GM18499 (cell line): ENCODE data around the gene FOXF2.

Experiments
- ATAC-seq: cut with Tn5 transposase; IDR thresholded peaks from one replicate; pipeline ENCODE4 v1.9.1; 2021; ENCODE audit warnings: moderate number of reproducible peaks; ENCODE audit not compliant: insufficient read depth, unreplicated experiment

The FOXF2 gene

DNA sequence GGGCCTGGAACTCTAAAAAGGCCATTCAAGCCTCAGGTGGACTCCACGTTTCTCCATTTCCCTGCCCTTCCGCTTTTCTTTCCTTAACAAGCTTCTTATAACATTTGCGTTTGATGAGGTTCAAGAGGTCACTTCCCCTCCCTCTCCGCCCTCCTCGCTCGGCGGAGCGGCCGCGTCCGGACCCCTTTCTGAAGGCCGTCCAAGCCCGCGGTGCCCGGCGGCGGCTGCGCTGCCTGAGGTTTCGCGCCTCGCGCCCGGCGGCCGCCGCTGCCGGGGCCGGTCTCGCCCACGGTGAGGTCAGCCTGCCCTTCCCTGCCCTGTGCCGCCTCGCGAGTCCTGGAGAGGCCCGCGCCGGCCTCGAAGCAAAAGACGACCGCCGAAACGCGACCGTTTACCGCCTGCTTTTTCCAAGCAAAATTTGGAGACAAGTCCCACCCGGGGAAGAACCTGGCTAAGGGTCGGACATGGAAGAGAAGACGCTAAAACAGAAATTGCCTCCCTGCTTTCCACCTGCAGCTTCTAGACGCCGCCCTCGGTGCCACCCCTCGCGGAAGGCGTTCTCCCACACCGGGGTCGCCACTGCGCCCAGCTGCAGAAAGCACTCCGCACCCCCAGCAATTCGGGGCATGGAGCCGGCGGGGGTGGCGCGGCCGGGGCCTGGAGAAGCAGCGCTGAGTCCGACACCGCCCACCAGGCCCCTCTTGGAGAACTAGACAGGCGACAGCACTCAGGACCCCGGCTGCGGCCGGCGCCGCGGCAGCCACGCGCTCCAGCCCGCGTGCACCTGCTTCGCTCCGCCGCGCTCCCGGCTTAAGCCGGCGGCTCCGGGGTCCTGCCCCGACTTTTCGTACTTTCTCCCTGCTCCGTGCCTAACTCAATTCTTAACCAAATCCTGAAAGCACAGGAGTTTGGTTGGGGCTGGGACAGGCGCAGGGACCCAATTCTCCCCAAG is 11.0 kb upstream of the FOXF2 start:
- ATAC-seq = no peak

DNA sequence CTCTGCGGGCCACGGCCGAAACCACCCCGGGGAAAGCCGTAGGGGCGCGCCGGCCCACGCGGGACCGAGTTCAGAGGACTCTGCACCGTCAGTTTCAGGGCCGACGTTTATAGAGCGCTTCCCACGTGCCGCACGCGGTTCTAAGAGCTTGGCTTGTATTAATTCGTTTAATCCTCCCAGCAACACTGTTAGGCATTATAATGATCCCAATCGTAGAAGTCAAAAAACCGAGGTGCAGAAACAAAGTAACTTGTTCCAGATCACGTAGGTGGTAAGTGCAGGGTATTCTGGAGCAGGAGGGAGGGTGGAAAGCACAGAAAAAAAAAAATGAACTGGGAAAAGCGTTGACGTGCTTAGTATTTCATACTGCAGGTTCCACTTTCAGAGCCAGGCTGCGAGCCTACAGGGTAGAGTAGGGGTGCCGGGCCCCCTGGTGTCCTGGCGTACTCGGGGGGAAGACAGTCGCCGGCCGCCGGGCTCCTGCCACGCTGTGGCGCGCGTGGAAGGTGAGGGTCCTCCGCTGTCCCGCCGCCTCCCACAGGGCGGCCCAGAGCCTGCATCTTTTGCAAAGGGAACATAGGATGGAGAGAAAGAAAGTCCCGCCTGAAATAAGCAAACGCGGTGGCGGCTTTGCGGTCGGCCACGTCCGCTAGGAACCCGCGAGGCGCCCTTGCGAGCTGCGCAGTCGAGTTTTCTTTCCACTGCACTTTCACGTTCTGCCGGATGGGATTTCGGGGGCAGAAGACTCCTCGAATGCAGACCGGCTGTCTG is 10.2 kb upstream of the FOXF2 start:
- ATAC-seq = no peak

DNA sequence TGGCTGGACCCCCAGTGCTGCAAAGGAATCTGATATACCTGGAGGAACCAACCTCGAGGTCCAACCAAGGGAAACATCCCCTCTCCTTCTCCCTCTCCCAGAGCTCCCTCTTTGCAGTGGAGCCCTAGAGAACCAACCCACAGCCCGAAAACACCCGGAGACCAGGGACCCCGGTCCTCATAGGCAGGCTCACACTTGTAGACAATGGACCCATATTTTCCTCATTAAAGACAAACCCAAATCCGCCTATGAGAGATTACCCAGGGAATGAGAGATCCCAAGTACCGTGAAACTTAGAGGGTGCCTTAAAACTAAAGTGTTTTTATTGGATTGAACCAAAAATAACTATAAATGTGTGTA is 9.6 kb upstream of the FOXF2 start:
- no peak for ATAC-seq

DNA sequence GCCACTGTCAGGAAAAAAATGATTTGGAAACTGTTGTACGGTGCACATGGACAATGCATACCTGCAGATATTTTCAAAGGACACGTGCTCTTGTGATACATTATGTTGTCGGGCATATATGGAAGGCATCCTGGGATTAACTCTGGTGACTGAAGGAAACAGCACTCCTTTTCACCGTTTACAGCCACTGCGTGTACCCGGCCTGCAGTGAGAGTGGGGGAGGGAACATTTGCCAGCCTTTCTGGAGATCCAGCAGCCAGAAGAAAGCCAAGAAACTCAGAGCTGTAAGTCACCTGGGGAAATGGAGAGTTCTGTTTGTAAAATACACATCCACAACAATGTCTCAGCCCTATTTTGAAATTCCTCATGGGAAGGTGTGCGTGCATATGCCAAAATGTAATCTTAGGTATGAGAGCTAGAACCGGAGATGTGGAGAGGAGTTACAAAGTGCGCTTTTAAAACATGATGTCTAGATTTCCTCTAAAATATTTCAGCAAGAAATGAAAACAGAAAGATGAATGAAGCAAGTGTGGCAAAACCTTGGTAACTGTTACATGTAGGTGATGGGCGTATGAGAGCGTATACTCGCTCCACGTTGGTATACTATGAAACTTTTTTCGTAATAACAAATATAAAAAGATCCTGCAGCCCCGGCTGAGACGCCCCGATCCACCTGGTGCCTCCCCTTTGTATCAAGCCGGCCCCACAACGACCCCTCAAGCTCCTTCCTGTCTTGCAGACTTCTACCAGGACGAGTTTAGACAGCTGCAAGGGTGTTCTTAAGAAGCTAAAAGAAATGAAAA is 8.6 kb upstream of the FOXF2 start:
- ATAC-seq = no peak

DNA sequence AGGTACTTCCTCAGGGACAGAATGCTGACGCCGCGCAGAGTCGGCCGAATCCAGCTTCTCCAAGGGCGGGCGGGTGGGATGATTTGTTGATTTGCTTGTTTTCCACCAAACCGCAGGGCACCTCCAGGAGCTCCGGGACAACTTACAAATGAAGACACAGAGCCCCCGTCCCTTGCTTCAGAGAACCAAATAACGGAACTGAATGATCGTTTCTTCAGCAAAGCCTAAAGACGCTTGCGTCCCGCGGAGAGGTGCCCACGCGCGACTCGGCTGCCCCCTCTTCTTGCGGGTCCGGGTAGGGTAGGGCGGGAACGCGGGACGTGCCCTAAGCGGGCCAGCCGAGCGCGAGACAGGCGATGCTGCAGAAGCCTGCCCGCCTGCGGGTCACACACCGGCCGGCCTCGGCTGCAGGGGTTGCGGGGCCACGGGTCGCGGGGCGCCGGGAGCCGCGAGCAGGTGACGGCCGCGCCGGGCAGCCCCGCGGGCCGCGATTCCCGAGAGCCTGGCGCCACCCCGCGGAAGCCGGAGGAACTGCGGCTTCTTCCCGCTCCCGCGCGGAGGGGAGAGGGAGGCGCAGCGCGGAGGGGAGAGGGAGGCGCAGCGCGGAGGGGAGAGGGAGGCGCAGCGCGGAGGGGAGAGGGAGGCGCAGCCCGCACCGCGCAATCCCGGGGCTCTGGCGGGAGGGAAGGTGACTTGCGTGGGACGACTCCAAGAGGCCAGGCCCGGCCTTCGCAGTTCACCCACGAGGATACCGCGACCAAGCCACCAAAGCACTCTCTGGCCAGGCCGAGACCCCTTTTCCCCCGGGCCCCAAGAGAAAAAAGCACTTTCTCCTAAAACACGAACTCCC is 7.7 kb upstream of the FOXF2 start:
- ATAC-seq = no peak

DNA sequence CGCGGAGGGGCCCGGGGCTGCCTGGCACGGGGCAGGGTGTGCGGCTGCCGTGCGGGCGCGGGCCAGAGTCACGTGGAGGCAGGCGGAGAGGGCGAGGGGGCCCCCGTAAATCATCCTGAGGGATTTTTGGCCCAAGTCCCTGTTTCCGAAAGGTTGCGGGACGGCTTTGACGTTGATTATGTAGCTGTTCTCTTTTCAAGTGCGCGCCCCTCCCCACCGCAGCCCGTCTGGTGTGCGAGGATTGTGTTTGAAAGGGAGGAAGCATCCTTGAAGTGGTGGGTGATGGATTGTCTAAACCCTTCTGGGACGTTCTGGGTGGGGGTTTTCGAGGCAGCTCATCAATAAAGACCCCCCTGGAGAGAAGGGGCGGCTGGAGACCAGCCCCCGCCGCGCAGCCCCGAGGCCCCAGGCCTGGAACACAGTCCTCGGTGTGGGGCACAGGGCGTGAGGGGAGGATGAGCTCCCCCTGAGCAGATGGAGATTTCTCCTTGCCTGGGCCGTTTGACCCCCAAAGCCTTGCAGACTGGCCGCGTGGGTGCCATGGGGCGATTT is 7.0 kb upstream of the FOXF2 start:
- no peak for ATAC-seq

DNA sequence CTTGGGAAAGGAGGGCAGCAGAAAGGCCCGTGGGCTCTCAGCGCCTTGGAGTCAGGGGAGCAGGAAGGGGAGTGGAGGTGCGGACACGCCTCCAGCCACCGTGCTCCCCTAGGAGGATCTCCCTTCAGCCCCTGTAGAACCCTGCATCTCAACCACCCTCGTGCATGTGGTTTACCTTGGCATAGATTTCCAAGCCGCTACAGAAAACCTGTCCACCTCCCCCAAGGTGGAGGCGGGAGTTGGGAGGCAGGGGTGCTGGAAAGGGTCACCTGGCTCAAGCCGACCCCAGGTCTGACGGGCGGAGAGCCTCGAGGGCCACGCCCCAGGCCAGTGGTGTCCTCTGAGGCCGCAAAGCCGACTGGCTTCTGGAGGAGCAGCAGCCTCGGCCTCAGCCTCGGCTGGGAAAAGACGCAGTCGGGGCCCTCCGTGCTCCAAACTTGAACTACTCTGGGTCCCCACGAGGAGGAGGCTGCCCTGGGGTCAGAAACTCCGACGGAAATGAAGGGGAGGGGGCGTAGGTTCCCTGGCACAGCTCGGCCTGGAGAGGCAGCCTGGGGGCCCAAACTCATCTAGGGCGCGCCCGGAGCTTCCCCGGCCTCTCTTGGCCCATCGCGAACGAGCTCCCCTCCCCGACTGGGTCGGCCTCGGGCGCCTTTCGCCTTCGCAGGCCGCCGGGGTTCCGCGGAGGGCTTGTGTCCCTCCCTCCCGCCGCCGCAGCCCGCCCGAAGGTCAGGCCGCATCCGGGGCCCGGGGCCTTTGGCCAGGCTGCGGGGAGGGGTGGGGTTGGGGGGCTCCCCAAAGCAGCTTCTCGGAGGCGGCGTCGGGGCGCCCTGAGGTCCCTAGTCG is 6.3 kb upstream of the FOXF2 start:
- ATAC-seq = no peak

DNA sequence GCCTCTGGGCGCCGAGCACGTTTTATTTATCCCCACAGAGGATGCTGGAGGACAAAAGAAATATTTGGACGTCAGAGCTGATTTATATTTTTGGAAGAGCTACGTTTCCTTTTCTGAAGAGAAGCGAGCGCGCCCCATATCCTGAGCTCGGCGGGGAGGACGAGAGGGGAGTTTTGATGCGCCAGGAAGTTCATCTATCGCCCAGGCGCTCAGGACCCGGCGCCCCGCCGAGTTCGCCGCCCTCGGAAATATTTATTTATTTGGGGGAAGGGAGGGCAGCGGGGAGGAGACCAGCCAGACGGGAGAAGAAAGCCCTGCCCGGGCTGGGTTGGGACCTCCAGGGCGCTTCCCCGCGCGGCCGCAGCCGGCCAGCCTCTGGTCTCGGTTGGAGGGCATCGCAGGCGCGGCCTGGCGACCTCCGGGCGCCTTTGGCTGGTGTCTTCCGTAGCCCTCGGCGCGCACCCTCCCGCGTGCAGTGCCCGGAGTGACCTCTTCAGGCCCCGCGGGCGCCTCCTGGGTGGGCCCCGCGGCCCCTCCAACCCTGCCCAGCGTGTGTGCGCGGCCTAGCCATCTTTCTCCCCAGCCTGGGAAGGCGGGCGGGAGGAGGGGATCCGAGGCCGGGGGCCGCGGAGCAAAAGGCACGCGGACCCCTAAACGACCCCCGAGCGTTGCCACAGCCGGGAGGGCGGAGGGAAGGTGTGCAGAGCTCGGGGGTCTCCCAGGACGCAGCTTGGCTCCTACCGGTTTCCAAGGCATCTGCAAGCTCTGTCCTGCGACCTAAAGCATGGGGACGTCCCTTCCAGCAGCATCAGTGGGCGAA is 5.4 kb upstream of the FOXF2 start:
- ATAC-seq = no peak

DNA sequence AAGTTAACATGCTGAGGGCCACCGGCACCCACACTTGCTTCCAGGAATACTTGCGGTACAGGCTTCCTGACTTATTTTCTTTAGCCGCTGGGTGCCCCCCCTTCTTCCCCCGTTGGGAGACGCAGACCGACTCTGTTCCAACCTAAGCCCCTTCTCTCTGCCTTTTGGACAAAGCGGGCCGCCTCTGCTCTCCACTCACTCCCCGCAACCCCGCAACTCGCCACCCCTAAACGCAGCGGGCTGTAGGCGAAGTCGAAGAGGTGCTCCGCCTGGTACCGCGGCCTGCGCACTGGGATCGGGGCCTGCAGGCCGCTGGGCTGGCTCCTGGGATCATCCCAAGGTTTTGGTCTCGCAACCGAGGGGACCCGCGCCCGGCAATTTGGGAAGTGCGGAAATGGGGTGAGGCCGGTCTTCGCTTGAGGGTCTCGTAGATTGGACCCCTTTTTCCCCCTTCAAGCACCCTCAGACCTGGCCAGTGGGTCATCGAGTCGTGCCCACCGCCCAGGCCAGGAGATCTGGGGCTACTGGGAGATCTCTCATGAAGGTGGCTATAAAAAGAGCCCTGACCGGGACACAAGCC is 4.7 kb upstream of the FOXF2 start:
- ATAC-seq = no peak

DNA sequence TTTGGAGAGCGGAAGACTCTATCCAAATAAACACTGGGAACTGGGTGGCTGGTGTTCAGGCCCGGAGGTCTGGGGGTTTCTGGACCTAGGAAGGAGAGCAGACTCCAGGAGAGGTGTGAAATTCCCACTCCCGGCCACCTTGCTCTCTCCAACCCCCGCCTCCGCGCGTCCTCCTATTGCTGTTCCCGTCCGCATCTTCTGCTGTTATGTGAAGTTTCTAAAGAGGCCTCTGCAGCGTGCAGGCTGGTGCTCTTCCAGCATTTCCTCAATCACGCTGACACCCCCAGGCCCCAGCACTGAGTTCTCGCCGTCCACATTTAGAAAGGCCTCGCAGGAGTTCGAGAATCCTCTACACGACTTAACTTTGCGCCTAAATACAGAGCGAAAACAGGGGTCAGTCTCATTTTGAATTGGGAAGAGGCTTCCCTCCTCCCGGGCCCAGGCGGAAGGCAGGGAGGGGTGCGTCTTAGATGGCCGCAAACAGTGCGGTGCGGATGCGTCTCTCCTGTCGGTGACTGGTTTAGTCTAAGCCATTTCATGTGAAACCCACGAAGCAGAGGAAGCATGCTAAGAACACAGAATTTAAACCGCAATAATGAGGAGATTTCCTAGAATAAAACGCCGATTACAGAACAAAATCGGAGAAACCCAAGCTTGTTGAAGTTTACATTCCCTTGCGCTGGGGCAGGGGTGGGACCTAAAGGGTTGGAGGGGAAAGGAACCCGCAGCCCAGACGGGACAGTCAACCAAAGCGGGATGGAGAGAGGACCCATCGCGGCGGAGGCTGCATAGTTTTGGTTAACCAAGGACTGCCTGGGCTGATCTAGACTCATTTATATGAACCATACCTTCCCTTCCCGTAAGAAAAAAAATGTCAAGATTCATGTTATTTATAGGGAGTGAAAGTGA is 4.0 kb upstream of the FOXF2 start:
- ATAC-seq = no peak

DNA sequence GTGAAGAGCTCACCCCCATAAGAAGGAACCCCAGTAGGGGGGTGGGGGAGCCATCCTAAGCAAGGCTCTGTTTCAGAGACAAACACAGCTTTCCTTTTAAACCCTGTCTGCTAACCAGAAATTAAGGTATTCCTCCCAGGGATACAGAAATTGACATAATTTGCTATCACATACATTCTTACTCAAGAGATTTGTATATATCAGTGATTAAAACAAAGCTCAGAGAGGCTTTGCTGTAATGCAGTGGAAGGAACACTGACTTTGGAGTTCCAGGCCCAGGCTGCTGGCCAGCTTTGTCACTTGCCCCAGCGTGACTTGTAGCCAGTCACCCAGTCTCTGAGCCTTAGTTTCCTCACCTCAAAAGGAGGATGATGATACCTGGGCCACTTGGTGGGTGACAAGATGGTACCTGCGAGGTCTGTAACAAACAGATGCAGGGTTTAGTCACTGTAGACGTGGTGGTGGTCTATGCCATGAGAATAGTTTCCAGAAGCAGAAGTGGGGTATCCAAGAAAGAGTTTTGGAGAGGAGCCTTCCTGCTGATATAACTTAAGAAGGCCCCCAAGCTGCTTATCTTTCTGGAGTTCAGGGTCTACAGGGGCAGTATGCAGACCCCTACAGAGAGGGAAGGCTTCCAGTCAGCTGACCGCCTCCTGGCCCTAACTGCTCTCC is 3.2 kb upstream of the FOXF2 start:
- no peak for ATAC-seq

DNA sequence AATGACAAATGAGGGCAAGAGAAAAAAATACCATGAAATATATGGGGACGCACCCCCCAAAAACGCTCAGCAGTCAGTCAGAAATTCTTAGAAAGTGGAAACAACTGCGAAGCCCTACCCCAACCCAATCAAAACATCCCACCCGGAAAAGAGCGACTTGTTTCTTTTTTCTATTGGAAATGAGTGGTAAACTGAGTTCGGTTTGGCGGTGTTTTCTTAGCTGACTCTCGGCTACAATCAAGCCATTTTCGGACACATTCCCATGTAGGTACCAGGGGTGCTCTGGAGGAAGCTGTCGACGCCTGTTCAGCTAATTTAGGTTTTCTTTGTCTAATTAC is 1.9 kb upstream of the FOXF2 start:
- no peak for ATAC-seq

DNA sequence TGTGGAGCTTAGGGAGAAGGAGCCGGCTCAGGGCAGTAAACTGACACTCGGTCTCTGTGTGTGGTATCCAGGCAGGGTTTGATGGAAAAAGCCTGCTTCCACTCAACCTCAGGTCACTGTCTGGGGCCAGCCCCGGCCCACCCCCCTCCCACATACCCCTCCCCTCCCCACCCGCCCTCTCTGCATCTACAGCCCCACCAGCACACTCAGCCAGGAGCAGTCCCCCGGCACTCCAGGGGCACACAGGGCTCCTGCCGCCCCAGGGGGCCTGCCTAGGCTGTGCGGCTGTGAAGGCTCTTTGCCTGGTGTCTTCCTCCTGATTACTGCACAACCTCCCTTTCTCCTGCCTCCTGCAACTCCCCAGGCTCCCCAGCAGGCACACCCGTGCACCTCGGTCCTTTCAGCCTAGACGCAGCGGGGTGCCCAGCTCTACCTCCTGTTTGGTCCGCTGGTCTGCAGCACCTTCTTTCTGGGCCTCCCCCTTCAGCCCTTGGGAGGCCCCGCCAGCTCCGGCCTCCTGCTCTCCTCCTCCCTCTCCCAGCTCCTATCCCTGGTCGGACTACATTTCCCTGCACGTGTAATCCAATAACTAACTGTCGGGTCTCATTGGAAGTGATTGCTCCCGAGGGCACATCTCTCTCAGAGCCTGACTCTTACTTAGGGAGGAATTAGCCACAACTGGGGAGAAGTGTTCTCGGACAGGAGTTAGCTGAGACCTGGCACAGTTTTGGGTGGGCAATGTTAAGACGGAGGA is 1.3 kb upstream of the FOXF2 start:
- ATAC-seq = no peak

DNA sequence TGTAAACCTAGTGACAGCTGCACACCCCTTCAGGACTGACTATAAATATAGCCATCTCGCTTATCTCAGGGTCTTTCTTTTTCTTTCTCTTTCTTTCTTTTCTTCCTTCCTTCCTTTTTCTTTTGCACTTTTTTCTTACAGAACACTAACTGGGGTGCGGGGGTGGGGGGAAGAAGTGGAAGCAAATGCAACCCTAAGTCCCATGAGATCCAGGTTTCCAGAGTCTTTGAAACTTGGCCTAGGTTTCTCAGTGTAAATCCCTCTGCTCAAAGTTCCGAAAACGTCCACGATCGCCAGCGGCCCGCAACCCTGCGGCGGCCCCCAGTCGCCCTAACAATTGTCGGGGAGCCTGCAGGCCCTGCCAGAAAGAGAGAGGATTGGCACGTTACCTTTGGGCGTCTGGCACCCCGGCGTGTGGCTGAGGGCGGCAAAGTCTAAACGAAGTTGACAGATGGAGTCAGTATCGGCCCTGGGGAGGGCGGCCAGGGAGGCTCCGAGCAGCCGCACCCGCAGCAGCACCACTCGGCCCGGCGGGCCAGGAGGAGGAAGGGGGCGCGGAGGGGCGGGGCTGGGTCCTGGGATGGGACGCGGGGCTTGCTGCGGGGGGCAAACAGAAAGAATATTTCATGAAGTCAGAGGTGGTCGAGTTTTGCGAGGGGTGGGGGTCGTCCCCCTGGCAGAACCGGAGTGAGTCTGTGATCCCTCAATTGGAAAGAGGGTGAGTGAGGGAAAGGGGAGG is 577 bp upstream of the FOXF2 start:
- no peak for ATAC-seq
